Loucy (cell line): ENCODE measurements around the gene LRRC45.

Experiments used
- H2AFZ ChIP-seq: fragments of 200-600 bp; sonication (generic); 2 replicates; pipeline ENCODE4 v1.6.0; 2016; ENCODE audit warnings: antibody characterized with exemption, mild to moderate bottlenecking, low read length, moderate library complexity
- H3F3A ChIP-seq: fragments of 200-600 bp; 2 replicates; pipeline ENCODE4 v1.6.0; 2016; ENCODE audit warnings: antibody characterized with exemption, low read depth, mild to moderate bottlenecking
- H3K27me3 ChIP-seq: fragments of 200-600 bp; sonication (generic); 2 replicates; pipeline ENCODE4 v1.6.1; 2014; ENCODE audit warnings: low read length, mild to moderate bottlenecking; ENCODE audit not compliant: insufficient read depth, poor library complexity, severe bottlenecking
- H3K36me3 ChIP-seq: fragments of 200-600 bp; sonication (generic); 2 replicates; pipeline ENCODE4 v1.6.1; 2016; ENCODE audit warnings: low read length; ENCODE audit not compliant: insufficient read depth
- H3K4me1 ChIP-seq: fragments of 200-600 bp; sonication (generic); 2 replicates; pipeline ENCODE4 v1.5.1; 2014; ENCODE audit warnings: low read length, mild to moderate bottlenecking; ENCODE audit not compliant: insufficient read depth, poor library complexity, severe bottlenecking
- H3K4me2 ChIP-seq: fragments of 200-600 bp; sonication (generic); 2 replicates; pipeline ENCODE4 v1.6.0; 2014; ENCODE audit warnings: antibody characterized with exemption, low read length, low read depth, mild to moderate bottlenecking; ENCODE audit not compliant: poor library complexity, severe bottlenecking
- H3K4me3 ChIP-seq: fragments of 200-600 bp; sonication (generic); 2 replicates; pipeline ENCODE4 v1.5.1; 2014; ENCODE audit warnings: low read length, mild to moderate bottlenecking, mixed read lengths; ENCODE audit not compliant: poor library complexity, severe bottlenecking
- H3K79me2 ChIP-seq: fragments of 200-600 bp; sonication (generic); 2 replicates; pipeline ENCODE4 v1.6.1; 2014; ENCODE audit warnings: low read length; ENCODE audit not compliant: insufficient read depth
- H3K9ac ChIP-seq: fragments of 200-600 bp; sonication (generic); 2 replicates; pipeline ENCODE4 v1.6.0; 2014; ENCODE audit warnings: mild to moderate bottlenecking, low read depth, low read length, moderate library complexity; ENCODE audit not compliant: poor library complexity, severe bottlenecking
- H3K9me2 ChIP-seq: fragments of 200-600 bp; sonication (generic); replicated peaks from 2 replicates; pipeline ENCODE4 v1.6.1; 2016; ENCODE audit warnings: low read depth, low read length, mixed read lengths
- H3K9me3 ChIP-seq: fragments of 200-600 bp; sonication (generic); 2 replicates; pipeline ENCODE4 v1.6.1; 2014; ENCODE audit warnings: mild to moderate bottlenecking, antibody characterized with exemption, low read length, low read depth; ENCODE audit not compliant: insufficient read depth
- H4K20me1 ChIP-seq: fragments of 200-600 bp; sonication (generic); 2 replicates; pipeline ENCODE4 v1.6.0; 2014; ENCODE audit warnings: antibody characterized with exemption, low read length, mild to moderate bottlenecking; ENCODE audit not compliant: insufficient read depth, poor library complexity, severe bottlenecking
- CTCF ChIP-seq: fragments of 200-600 bp; sonication (generic); conservative IDR thresholded peaks from 2 replicates; pipeline ENCODE4 v1.5.1; 2014; ENCODE audit warnings: mild to moderate bottlenecking, antibody characterized with exemption, low read length
- EZH2phosphoT487 ChIP-seq: fragments of 200-600 bp; IDR thresholded peaks from 2 replicates; pipeline ENCODE4 v1.6.1; 2018; ENCODE audit warnings: antibody characterized with exemption, mild to moderate bottlenecking, moderate library complexity, borderline replicate concordance

The LRRC45 gene

DNA sequence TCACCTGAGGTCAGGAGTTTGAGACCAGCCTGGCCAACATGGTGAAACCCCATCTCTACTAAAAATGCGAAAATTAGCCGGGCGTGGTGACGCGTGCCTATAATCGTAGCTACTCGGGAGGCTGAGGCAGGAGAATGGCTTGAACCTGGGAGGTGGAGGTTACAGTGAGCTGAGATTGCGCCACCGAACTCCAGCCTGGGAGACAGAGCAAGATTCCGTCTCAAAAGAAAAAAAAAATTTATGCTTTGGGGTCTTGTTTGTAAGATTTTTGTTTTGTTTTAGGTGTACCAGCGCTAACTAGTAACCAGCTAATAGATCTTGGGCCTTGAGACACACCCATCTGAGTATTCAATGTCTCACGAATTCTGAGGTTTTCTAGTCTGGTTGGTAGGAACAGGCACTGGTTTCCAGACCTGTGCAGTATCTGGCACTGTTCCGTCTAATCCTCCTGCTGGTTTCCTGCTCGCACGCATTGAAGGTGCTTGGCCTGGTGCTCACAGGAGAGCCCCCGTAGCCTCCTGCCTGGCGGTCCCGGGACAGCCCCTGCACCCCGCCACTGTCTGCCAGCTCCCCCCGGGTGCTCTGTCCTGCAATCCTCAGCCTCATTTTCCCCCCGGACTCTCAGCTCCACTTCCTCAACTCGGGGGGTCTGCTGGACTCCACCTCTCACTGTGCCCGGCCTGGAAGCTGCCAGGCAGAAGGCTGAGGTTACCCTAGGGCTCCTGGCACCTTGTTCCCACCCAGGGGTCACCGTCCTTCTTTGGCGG lies 53.1 kb downstream of the LRRC45 start:
- Histone ChIP-seq H3K9ac (no peak overlapping the region), H3K27me3 (no peaks in the 10 kb centered on the region), H3K79me2 (no peaks in the 10 kb centered on the region), H2AFZ (no peak overlapping the region), H3K4me1 (no peaks in the 10 kb centered on the region), H3F3A (no peaks in the 10 kb centered on the region), H3K4me2 (no peak overlapping the region), H3K9me3 (no peaks in the 10 kb centered on the region), H3K9me2 (no peaks in the 10 kb centered on the region), H3K4me3 (no peak overlapping the region), H3K36me3 (peaks cover 27% of the 10 kb centered on the region; the same call in 1 of the 2 replicates), H4K20me1 (no peaks in the 10 kb centered on the region)
- TF ChIP-seq EZH2phosphoT487 = no peak
- no peak for TF ChIP-seq CTCF

GRCh38 chr17:82076785-82077591 lies 53.9 kb downstream of the LRRC45 start:
- Histone ChIP-seq H3F3A (no peaks in the 10 kb centered on the region), H3K4me1 (no peaks in the 10 kb centered on the region), H3K9me2 (no peaks in the 10 kb centered on the region), H3K36me3 (peaks cover 33% of the 10 kb centered on the region; the same call in 1 of the 2 replicates), H2AFZ (no peak overlapping the region), H3K27me3 (no peaks in the 10 kb centered on the region), H3K79me2 (no peaks in the 10 kb centered on the region), H3K9me3 (no peaks in the 10 kb centered on the region), H3K4me3 (no peak overlapping the region), H3K4me2 (no peak overlapping the region), H3K9ac (no peak overlapping the region), H4K20me1 (no peaks in the 10 kb centered on the region)
- TF ChIP-seq EZH2phosphoT487 = no peak
- no peak for TF ChIP-seq CTCF

DNA sequence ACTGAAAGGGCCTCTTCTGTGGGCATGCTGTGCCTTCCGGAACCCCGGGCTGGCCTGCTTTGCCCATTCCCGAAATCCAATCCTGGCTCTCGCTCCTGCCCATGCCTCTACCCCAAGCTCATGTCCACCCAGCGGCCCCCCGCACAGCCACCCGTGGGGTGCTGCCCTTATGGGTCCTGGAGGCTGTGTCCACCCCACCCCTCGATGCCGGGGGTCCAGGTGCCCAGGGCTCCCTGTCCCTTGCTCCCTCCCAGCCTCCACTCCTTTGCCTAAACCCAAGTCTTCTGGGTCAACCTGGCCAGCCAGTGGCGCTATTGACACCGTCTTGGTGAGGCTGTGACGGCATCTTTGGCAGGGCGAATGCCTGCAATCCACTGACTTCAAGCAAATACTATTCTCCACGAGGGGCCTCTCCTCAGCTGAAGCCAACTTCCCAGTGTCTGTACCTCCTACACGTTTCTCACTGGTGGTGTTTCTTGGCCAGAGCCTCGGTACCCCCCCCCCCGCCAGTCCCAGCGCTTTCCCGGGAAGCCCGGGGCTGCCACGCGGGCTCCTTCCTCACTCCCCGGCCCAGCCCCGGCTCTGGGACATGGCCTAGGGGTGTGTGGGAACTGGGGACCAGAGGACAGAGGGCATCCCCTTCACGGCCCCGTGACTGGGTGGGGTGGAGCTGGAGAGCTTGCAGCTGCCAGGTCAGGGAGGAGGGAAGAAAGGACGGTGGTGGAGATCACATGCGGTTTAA lies 54.7 kb downstream of the LRRC45 start:
- Histone ChIP-seq H4K20me1 (no peaks in the 10 kb centered on the region), H3K79me2 (no peaks in the 10 kb centered on the region), H3K36me3 (peaks cover 41% of the 10 kb centered on the region; the same call in 1 of the 2 replicates), H3K9ac (no peak overlapping the region), H3F3A (no peaks in the 10 kb centered on the region), H2AFZ (no peak overlapping the region), H3K4me2 (no peak overlapping the region), H3K4me3 (no peak overlapping the region), H3K9me2 (no peaks in the 10 kb centered on the region), H3K27me3 (no peaks in the 10 kb centered on the region), H3K4me1 (no peaks in the 10 kb centered on the region), H3K9me3 (no peaks in the 10 kb centered on the region)
- TF ChIP-seq CTCF (no peak), EZH2phosphoT487 (no peak)
